GM12872 (cell line): ENCODE results near the gene PHKB.

Source experiments
- TF ChIP-seq, protein P1 (sequence below): IDR thresholded peaks from 3 replicates; pipeline ENCODE4 v1.5.1; 2011; ENCODE audit warnings: low read depth, mild to moderate bottlenecking, low read length, moderate library complexity; ENCODE audit not compliant: insufficient read depth

The PHKB gene

DNA sequence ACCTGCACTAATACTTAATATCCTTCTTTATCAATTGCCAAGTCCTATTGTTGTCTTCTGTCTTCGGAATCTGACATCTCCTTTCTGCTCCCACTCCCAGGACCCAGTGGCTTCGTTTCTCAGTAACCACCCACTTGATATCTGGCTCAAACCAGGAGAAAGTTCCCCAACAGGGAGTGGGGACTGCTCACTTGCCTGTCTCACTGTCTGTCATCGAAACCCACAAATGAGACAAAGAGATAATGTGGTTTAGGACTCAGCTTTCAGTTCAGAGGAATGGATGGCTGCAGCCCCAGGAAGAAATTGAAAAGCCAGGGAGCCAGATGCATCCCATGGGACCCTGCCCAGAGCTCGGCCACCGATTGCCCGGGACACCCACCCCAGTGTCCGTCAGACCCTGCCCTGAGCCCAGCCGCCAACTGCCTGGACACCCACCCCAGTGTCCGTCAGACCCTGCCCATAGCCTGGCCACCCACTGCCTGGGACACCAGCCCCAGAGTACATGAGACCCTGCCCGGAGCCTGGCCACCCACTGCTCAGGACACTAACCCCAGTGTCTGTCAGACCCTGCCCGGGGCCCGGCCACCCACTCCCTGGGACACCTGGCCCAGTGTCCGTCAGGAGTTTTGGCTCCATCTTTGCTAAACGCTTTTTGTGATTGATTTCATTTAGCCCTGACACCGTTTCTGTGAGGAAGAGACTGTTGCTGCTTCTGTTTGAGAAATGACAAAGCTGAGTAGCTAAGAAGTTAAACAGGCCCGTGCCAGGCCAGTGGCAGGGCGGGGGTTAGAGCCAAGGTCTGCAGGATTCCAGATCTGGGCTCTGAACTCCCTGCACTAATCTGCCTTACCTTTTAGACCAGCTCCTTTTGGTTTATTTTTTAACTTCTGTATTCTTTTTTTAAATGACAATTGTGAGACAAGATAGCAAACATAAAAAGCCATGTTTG, 251.4 kb downstream of the PHKB start:
- TF ChIP-seq, protein P1, sequence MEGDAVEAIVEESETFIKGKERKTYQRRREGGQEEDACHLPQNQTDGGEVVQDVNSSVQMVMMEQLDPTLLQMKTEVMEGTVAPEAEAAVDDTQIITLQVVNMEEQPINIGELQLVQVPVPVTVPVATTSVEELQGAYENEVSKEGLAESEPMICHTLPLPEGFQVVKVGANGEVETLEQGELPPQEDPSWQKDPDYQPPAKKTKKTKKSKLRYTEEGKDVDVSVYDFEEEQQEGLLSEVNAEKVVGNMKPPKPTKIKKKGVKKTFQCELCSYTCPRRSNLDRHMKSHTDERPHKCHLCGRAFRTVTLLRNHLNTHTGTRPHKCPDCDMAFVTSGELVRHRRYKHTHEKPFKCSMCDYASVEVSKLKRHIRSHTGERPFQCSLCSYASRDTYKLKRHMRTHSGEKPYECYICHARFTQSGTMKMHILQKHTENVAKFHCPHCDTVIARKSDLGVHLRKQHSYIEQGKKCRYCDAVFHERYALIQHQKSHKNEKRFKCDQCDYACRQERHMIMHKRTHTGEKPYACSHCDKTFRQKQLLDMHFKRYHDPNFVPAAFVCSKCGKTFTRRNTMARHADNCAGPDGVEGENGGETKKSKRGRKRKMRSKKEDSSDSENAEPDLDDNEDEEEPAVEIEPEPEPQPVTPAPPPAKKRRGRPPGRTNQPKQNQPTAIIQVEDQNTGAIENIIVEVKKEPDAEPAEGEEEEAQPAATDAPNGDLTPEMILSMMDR, result no peak

DNA sequence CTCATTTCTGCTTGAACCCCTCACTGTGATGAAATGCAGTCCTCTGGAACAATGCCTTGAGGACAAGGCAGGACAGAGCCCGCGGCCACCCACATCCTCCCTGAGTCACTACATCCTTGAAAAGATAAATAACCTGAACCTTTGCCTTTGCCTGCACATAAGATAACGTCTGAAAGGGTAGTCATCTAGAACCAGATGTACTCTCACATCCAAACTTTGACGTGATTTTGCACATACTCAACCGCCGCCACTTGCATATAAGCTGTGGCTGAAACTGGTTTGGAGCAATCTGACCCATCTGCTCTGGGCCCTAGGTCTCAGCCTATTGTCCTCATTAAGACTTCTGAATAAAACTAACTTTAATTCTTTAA, 252.1 kb downstream of the PHKB start:
- TF ChIP-seq, protein P1, result no peak

DNA sequence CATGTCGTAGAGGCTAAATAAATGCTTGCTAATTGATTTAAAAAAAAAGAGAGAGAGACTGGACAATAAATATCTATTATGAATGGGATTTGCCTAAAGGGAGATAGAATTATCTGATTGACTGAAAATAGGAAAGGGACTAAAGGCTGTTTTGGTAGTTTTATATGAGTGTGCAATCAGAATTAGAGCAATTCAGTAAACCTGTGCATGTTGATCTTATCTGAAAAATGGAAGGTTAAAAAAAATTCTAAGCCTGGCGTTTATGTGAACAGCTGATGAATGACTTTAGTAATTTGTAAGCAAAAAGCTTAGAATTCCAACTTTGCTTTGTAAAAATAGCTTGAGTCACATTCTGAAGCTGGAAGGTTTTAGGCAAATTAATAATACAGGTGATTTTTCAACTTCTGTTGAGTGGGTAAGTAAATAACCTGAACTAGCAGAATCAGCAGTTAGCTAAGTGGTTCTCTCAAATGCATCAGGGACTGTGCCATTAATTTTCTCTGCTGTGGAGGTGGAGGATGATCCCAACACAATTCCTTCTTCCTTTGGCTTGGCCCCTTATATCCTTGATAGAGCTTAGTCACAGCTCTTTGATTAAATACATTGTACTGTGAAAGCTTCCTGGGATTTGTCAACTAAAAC, 254.4 kb downstream of the PHKB start:
- TF ChIP-seq, protein P1, result no peak

DNA sequence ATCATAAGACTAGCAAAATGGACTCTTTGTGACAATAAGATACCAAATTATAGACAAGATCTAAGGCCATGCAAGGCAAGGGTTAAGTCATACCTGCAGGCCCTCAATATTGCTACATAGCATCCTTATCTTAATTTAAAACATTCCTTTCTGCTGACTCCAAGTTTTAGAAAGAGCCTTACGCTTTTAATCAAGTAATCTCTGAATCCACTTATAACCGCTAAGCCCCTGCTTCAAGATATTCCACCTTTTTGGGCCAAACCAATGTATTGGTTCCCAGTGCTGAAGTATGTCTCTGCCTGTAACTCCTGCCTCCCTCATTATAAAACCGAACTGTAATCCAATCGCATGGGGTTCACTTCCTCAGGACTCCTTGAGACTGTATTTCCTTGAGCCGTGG, 255.4 kb downstream of the PHKB start:
- TF ChIP-seq, protein P1, result no peak

DNA sequence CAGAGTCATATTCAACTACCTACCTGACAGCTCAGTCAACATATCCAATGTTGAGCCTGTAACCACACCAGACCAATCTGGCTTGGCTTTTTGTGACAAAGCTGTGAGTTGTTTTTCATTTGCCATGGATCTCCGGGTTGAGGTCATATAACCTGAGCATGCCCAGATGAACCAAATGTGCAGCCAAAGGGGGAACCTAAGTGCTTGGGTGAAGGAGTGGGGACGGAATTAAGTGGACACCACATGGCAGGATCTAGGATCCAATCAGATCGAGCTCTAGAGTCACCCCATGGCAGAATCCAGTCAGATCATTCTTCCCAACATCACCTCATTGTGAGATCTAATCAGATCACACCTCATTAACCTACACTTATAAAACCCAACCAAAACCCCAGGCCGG, 258.6 kb downstream of the PHKB start:
- TF ChIP-seq, protein P1, result no peak

DNA sequence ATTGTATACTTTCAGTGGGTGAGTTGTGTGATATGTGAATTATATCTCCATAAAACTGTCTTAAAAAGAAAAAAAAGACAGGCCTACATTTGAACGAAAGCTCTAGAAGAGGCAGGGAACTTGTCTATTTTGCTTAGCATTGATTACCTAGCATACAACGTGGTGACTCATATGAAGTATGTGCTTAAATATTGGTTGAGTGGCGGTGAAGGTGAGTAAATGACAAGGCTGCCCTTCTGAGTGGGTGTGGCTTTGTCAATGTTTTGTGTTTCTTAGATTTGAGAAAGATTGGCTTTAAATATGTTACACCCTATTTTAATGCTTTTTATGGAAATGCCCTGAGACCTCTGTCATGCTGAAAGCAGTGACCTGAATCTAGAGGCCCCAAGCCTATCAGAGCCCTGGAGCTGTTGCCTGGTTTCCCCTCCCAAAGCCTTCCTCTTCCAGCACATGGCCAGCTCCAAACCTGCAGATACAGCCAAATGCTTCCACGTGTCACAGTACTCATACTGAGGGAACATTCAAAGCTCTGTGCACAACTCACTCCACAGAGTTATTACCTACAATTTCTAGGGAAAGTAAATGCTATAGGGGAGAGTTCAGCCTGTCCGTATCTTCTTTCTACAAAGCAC, 260.0 kb downstream of the PHKB start:
- TF ChIP-seq, protein P1, result no peak

DNA sequence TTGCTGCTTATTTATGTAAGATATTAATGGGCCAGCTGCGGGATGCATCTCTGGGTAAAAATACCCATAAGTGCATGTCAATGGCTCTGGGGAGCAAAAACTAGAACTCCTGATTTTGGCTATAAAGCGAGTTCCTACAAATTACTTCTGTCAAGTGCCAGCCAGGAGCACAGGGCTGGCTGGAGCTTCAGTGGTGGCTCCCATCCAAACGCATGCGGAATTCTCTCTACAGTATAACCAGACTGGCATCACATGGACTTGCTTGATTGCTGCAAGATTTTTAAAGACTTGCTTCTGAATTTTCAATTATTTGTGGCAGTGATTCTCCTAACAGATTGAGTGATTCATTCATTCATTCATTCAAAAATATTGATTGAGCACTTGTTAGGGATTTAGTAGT, 260.9 kb downstream of the PHKB start:
- TF ChIP-seq, protein P1, result no peak
